PFSK-1 (cell line): ENCODE results near the gene RAB4A.

Source experiments
- FOXP2 ChIP-seq: optimal IDR thresholded peaks from 2 replicates; pipeline ENCODE3; 2011; ENCODE audit warnings: borderline replicate concordance, control low read depth, inconsistent platforms; ENCODE audit not compliant: insufficient read depth; ENCODE audit errors: extremely low read length, extremely low read depth
- POLR2AphosphoS5 ChIP-seq: IDR thresholded peaks from 2 replicates; pipeline ENCODE4 v1.6.1; 2012; ENCODE audit warnings: low read depth, mild to moderate bottlenecking, control low read depth, low read length, moderate library complexity
- SIN3A ChIP-seq: IDR thresholded peaks from 2 replicates; pipeline ENCODE4 v1.6.1; 2012; ENCODE audit warnings: mild to moderate bottlenecking, low read length, moderate library complexity, borderline replicate concordance; ENCODE audit not compliant: insufficient read depth
- TAF1 ChIP-seq: IDR thresholded peaks from 2 replicates; pipeline ENCODE4 v1.6.1; 2012; ENCODE audit warnings: low read length, control low read depth, borderline replicate concordance; ENCODE audit not compliant: insufficient read depth
- TF ChIP-seq, protein P1 (sequence below), 2 experiments: IDR thresholded peaks; 2 replicates each; pipeline versions ENCODE4 v1.6.1 to v1.8.0; 2011 to 2012; ENCODE audit warnings: low read depth in 2 of 2, low read length in 2 of 2, control low read depth in 1 of 2, inconsistent platforms in 1 of 2, mild to moderate bottlenecking in 1 of 2, moderate library complexity in 1 of 2; ENCODE audit not compliant: insufficient read depth in 1 of 2

The RAB4A gene

DNA sequence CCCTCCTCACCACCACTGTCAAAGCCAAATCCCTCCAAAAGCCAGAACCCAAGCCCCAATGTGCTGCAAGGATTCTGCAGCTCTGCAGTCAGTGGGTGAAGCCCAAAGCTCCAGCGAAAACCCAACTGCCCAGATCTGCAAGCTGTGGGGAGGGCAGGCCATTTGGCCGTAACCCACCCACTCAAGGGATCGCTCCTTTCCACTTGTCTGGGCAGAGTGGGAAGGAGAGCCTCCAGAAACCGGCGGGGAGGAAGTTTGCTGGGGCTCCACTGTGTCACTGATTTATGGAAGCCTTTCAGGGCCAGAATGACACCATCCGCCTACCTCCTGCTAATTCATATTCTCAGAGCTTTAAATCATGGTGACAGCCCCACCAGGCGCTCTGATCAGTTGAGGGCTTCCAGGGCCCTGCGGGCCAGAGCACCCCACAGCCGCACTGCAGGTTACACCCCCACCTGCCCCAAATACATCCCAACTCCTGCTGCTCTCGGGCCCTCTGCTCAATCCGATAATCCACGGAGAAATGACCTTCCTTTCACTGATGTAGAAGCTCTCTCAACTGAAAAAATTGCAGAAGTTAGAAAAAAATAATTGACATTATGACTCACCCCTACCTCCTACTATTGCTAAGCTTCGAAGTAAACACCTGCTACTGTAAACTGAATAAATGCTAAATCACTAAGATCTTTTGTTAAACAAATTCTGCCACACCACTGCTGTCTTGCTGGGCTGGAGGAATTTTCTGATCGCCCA is 40.6 kb upstream of the RAB4A start:
- TF ChIP-seq FOXP2 (no peak), POLR2AphosphoS5 (no peak), TAF1 (no peak), SIN3A (no peak)
- TF ChIP-seq, protein P1, sequence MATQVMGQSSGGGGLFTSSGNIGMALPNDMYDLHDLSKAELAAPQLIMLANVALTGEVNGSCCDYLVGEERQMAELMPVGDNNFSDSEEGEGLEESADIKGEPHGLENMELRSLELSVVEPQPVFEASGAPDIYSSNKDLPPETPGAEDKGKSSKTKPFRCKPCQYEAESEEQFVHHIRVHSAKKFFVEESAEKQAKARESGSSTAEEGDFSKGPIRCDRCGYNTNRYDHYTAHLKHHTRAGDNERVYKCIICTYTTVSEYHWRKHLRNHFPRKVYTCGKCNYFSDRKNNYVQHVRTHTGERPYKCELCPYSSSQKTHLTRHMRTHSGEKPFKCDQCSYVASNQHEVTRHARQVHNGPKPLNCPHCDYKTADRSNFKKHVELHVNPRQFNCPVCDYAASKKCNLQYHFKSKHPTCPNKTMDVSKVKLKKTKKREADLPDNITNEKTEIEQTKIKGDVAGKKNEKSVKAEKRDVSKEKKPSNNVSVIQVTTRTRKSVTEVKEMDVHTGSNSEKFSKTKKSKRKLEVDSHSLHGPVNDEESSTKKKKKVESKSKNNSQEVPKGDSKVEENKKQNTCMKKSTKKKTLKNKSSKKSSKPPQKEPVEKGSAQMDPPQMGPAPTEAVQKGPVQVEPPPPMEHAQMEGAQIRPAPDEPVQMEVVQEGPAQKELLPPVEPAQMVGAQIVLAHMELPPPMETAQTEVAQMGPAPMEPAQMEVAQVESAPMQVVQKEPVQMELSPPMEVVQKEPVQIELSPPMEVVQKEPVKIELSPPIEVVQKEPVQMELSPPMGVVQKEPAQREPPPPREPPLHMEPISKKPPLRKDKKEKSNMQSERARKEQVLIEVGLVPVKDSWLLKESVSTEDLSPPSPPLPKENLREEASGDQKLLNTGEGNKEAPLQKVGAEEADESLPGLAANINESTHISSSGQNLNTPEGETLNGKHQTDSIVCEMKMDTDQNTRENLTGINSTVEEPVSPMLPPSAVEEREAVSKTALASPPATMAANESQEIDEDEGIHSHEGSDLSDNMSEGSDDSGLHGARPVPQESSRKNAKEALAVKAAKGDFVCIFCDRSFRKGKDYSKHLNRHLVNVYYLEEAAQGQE (IDR thresholded peaks at IDR 0.05; ENCODE audit: insufficient read depth in 1 of 2, low read depth in 2 of 2, low read length in 2 of 2) = no peak

DNA sequence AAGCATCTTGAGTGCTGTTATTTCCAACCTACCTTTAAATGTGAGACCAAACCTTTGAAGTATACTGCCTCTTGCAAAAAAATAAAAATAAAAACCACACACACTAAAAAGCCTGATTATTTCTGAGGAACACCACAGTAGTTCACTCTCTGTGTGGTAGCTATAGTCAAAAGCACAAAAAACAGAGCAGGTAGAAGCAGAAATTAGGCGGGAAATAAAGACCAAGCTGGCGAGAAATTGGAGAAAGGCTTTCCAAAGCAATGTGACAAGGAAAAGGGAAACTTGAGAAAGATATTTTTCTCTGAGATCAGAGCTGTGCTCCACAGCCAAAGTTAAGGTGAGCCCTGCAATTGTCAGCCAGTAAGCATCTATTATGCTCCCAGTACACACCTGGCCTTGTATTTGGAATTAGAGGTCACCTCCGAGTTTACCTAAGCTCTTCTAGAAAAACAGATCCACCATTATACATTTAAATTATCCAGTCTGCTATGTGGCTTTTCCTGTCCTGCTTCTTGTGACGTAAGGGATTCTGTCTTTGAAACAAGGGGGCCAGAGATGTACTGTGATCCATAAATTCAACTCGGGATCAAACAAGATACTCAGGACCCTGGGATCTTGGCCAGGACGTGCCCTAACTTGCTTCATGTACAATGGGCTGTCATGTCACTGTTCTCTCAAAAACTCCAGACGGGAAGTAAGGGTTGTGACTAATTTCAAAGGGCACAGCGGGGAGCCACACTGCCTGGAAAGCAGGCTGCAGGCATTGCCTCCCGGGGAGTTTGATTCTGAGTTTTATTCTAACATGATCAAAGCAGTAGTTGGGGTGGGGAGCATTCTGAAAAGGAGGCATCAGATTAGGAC is 39.8 kb upstream of the RAB4A start:
- no peak for TF ChIP-seq POLR2AphosphoS5
- TF ChIP-seq, protein P1 (IDR thresholded peaks at IDR 0.05; ENCODE audit: insufficient read depth in 1 of 2, low read depth in 2 of 2, low read length in 2 of 2) = no peak
- no peak for TF ChIP-seq SIN3A
- TF ChIP-seq FOXP2 = no peak
- no peak for TF ChIP-seq TAF1

DNA sequence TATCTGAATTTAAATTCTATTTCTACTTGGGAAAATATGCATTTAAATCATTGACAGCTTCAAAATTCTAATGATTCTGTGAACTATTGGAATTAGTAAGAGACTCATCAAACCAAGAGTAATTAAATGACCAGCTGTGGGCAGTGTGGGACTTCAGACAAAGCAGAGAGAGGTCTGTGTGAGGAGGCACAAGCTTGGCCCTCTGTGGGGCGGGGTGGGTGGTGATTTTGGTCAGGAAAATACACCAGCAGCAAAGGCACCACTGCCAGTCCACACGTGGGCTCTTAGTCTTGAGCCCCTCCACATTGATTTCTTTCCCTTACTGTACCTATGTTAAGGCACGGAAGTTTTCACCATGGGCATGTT is 39.2 kb upstream of the RAB4A start:
- TF ChIP-seq SIN3A = no peak
- TF ChIP-seq POLR2AphosphoS5 = no peak
- no peak for TF ChIP-seq TAF1
- TF ChIP-seq, protein P1 (IDR thresholded peaks at IDR 0.05; ENCODE audit: insufficient read depth in 1 of 2, low read depth in 2 of 2, low read length in 2 of 2) = no peak
- no peak for TF ChIP-seq FOXP2

DNA sequence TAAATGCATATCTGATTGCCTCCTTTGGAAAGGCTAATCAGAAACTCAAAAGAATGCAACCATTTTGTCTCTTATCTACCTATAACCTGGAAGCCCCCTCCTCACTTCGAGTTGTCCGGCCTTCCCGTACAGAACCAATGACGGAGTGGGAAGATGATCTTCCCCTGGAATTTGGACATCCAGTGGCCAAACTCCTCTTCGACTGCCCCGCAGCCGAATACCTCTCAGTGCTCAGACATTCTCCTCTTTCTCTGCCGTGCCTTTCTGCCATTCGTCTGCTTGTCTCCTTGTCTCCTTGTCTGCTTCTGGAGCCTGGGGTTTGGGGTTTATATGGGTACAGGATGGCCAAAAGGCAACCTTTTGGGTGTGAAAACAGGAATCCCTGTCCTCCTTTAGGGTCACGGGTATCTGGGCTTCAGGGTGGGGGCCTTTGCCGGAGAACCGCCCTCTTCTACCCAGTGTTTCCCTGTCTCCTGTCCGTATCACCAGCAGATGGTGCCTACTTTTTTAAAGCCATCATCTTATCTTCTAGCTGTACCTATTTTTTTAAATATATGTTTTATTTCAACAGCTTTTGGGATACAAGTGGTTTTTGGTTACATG is 35.9 kb upstream of the RAB4A start:
- TF ChIP-seq SIN3A (no peak), FOXP2 (no peak), TAF1 (no peak)
- TF ChIP-seq, protein P1 (IDR thresholded peaks at IDR 0.05; ENCODE audit: insufficient read depth in 1 of 2, low read depth in 2 of 2, low read length in 2 of 2) = no peak
